Left lobe of liver (tissue), 2 donors: ENCODE results near the gene PREX1. TPM values are rescaled to one million over a fixed set of nuclear protein-coding genes. Genes with fewer than 3 reads are reported as not detected.
"Not testable (repeated sequence)": the region's sequence is repeated elsewhere in the genome, so short reads cannot be mapped to it uniquely, and the experiment has no call there.

Experiments used
- ATAC-seq: fragments of 200-7000 bp; cut with Tn5 transposase; one replicate; pipeline ENCODE4 v1.9.1; 2020; ENCODE audit warnings: mild to moderate bottlenecking, moderate library complexity
- DNase-seq: peaks from one replicate; pipeline ENCODE4 v3.0.0-alpha.2; 2020; ENCODE audit warnings: low spot score
- total RNA-seq: library from RNA; stranded (reverse); gene quantifications from one replicate; pipeline ENCODE4 v1.2.1, GENCODE V29; 2021
- donor health status: DM: no; HTN: no; CAD: no; lungs with moderate emphysema.
- donor health status: DM: no; HTN: yes; CAD: no.

Gene PREX1
- total RNA-seq, 1 donor from 2014 or later = 5.8 TPM

DNA sequence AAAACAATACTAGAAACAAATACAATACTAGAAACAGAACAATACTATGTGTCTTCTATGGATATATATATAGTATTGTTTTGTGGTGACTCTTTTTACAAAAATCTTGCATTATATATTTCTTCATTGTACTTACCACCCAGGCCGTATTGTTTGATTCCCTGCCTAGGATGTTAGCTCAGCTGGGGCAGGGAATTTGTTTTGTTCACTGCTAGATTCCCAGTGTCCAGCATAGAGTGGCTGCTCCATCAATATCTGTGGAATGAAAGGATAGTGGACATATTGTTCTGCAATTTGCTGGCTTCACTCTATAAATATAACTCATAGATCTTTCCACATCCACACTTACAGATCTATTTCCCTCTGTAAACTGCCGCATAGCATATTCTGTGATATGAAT lies 21.5 kb upstream of the PREX1 start:
- DNase-seq (no peak), ATAC-seq (no peak)

DNA sequence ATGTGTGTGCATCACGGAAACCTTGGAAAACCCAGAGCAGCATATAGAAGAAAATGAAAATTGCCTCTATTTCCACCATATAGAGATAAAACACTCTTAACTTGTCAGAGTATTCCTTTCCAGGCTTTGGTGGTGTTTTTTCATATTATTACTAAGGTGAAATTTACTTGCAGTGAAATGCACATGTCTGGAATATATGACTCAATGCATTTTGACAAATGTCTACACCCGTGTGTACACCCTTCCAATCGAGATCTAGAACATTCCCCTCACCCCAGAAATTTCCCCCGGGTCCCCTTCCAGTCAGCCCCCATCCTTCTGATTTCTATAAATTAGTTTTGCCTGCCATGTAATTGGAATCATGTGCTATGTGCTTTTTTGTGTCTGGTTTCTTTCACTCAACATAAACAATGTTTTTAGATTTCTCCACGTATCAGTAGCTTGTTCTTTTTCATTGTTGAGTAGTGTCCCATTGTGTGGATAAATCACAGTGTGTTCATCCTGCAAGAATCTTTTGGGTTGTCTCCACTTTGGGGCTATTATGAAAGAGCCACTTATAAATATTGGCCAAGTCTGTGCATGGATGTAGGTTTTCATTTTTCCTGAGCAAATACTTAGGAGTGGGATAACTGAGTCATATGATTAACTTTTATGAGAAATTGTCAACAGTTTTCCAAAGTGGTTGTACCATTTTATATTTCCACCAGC lies 19.9 kb upstream of the PREX1 start:
- no peak for ATAC-seq

DNA sequence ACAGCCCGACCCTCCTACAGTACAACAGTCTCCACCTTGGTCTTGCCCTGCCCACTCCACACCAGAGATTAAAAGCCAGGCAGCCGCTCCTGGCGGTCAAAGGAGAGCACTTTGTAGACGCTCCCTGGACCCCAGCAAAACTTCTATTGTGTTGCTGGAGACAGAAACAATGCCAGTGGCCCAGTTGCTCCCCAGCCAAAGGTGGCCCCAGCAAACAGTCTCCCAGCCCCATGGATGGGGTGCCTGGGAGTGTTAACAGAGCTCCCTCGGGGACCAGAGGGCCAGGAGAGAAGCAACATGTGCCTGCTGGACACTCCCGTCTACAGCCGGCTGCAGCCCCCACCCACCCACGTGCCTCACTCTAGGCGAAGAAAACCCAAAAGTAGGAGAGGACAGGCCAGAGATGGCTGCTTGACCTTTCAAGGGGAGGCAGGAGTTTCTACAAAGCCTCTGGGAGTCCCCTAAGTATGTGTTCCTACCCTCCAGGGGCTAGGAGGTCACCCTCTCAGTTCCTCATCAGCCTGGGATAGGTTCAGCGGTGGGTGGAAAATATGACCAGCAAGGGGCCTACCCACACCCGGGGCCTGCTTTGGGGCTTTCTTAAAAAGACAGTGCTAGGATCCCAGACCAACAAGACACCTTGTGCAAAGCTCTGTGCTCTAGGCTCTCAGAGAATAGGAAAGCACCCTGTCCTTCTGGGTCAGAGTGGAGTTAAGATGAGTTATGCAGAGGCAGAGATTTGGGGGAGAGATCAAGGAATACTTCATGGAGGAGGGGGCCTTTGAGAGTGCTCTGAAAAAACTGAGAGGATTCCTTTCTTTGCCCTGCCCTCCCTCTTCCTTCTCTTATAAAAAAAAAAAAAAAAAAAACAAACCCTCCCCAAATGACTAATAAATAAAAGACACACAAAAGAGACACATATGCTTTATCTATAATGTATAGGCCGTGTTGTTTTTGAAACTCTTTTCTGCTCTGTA lies 19.0 kb upstream of the PREX1 start:
- no peak for ATAC-seq
- no peak for DNase-seq

More for the DNA sequence above, 19.9 kb upstream of the PREX1 start:
- no peak for DNase-seq

DNA sequence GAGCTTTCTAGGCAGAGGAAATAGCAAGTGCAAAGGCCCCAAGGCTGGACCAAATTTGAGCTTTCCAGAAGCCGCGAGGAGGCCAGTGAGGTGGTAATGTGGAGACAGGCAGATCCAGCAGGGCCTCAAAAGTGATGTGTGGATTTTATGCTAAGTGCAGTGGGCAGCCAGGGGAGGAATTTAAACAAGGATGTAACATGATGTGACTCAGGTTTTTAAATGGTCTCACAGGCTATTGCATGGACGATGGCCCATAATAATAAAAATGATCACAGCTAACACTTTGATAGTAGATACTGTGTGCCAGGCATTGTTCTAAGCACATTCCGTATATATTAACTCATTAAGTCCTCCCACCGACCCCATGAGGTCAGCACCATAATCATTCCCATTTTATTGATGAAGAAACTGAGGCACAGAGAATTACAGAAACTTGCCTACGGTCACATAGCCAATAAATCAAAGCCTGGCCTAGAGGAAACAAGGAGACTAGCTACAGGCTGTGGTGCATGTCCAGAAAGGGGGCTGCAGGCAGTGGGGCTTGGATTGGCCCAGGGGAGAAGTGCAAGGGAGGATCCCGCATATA lies 18.0 kb upstream of the PREX1 start:
- DNase-seq = no peak
- ATAC-seq = no peak

DNA sequence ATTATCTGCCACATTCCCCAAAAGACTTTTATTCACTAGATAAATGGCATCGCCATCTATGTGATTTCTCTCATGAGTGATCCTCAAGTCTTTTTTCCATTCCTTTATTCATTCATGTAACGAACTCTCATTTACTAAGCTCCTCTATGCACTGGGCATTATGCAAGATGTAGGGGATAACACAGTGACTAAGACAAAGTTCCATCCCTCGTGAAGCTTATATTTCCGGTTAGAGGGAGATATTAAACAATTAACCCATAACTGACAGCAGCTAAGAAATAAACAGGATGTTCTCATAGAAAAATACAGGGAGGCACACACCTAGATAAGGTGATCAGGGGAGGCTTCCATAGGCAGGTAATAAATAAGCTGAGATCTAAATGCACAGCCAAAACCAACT lies 17.2 kb upstream of the PREX1 start:
- DNase-seq = no peak
- ATAC-seq = no peak

DNA sequence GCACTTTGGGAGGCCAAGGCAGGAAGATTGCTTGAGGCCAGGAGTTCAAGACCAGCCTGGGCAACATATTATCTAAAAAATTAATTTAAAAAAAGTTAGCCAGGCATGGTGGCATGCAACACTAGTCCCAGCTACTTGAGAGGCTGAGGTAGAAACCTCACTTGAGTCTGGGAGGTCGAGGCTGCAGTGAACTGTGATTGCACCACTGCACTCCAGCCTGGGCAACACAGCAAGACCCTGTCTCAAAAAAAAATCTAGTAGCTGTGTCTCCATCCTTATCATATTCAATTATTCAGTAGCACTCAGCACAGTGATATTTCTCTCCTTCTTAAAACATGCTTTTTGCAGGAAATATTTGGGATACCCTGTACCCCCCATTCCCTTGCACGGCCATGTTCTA lies 16.1 kb upstream of the PREX1 start:
- not testable (repeated sequence) for DNase-seq, ATAC-seq

DNA sequence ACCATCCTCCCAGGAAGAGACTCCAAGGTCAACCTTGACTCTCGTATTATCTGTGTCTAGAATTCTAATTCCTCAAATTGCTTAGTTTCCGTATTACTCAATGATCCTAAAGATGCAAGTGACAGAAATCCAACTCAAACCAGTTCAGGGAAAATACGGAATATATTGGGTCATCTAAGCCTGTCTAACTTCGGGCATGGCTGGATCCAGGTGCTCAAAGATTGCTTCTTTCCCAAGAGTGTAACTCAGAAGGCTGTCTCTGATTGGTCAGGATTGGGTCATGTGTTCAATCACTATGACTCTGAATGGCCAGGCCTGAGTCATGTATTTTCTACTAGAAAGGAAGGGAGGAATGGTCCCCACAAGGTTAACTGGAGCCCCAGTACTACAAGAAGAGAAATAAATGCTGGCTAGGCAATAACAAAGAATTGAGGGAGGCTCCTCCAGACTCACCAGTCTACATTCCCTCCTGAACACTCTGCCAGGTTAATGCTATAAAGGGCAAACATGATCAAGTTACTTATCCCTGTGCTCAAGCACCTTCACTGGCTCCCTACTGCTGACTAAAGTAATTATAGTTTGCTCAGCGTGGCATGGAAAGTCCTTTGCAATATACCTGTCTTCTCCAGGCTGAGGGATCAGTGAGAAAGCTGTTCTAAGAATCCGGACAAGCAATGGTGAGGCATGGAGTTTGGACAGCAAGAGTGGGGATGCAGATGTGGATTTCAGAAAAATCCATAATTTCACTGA lies 15.4 kb upstream of the PREX1 start:
- DNase-seq = no peak
- no peak for ATAC-seq

DNA sequence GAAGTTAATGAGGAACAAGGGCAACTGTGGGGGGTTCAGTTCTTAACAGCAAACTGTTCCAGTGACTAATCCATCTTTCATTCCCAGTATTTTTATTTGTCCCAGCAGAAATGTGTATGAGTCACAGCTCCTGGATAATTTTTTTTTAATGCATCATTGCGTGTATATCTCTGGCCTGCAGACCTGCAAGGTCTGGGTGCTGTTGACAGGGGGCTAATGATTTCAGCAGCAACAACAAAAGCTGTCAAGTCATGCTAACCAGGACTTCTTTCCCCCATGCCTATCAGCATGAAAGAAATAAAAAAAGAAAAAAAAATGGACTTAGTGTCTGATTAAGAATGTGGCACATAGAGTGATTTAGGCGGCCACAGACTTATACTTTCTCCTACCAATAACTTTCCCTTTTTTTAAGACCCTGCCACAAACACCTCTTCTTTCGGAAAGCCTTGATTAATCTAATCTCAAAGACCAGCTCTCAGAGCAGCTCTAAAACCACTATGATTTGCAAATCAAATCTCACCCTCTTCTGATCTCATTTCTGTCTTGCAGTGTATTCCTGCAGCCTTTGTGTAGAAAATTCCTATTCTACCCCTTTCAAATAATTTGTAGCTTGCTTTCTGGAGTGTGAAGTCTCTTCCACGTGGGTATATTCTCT lies 14.2 kb upstream of the PREX1 start:
- no peak for ATAC-seq
- no peak for DNase-seq

DNA sequence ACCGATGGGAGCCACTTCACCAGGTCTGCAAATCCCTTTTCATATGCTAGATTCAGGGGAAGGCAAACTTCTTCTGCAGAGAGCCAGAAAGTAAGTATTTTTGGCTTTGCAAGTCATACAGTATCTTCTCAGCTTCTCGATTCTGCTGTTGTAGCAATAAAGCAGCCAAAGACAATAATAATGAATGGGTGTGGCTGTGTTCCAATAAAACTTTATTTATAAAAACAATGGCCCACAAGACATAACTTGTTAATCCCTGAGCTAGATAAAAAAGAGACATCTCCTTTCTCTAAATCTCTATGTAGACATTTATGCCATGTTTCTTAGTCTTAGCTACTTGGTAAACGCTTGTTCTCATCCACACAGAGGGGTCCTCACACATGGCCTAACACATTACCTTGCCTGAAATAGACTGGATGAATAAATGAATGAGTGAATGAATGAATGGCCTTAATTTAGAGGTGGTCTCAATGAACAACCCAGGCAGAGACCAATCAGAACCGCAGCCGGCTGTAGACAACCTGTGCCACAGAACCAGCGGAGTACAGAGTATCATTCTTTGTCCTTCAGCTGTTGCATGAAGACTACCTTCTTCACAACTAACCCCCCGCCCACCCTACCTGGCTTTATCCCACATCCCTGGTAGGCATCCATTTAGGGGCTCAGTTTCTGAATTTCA lies 13.5 kb upstream of the PREX1 start:
- no peak for ATAC-seq
- DNase-seq = no peak

DNA sequence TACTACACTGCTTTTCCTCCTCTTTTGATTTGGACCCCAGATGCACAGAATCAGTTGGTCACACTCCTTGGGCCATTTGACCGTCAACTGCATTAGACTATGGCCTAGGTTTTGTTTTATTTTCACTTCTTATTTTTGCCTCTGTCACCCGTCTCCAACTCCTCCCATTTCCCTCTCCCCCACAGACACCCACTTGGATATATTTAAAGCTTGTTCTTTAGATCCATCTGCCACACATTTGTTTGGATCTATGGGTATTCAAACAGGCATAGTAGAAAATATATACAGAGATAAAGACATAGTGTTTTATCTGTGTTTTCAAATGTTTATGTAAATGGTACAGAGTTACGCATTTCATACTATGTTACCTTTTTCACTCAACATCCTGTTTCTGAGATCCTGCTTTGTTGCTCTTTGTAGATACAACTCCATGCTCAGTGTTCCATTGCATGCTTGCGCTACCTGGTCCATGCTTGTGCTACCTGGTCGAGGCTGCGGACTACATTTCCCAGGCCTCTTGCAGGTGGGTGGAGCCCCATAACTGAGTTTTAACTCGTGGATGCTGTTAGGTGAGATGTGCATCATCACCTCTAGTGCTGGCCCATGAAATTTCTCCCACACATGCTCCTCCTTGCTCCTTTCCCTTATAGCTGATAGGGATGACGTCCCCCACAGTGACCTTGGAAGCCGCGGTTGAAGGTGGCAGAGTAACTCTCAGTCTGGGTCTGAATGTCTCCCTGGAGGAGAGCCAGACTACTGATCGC lies 11.5 kb upstream of the PREX1 start:
- ATAC-seq = no peak

DNA sequence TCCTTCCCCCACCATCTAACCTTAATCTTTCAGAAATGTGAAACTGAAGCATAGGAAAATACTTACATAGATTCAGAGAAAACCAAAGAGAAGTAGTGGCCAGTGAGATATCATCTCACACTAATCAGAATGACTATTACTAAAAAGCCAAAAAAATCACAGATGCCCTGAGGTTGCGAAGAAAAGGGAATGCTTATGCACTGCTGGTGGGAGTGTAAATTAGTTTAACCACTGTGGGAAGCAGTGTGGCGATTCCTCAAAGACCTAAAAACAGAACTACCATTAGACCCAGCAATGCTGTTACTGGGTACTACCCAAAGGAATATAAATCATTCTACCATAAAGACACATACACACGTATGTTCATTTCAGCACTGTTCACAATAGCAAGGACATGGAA lies 9.2 kb upstream of the PREX1 start:
- DNase-seq (no peak), ATAC-seq (no peak)

More for the DNA sequence above, 11.5 kb upstream of the PREX1 start:
- no peak for DNase-seq

DNA sequence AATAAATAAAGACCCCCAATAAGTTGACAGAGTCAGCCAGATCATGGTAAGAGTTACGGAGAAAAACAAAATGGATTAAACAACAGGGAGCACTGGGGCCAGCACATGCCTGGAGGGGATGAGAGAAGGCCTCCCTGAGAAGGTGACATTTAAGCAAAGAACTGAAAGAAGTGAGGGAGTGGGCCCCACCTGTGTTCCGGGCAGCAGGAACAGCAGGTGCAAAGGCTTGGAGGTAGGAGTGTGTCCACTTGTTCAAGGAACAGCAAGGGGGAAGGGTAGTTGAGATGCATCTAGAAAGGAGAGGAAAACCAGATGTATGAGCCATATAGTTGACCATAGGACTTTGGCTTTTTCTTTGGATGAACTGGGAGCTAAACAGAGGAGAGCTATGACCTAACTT lies 7.6 kb upstream of the PREX1 start:
- ATAC-seq = no peak
- no peak for DNase-seq

DNA sequence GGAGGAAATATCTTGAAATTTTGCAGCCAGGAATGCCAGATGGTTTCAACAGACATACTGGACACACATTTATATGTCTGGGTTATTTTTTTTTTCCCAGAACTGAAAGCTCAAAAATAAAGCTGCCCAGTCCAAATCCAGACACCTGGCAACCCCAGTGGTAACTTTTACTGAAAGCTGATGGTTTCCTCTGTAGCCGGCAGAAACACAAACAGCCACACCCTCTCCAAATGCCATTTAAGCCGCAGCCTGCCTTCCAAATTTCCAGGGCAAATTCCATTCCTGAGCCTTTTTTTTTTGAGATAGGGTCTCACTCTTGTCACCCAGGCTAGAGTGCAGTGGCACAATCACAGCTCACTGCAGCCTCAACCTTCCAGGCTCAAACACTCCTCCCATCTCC lies 6.5 kb upstream of the PREX1 start:
- ATAC-seq (no peak), DNase-seq (no peak)

DNA sequence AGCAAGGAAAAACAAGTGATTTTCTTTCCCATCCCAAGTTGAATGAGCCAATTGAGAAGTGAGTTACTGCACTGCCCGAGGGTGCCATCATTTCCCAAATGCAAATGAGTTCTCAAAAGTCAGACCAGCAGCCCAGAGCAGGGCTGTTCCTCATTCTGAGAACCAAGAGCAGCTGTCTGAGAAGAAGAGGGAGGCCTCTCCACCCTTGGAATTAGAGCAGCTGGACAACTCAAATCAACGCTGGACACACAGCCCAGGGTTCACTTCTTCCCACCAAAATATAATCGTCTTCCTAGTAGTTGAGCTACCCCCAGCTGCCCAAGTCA lies 4.6 kb upstream of the PREX1 start:
- ATAC-seq (no peak), DNase-seq (no peak)

DNA sequence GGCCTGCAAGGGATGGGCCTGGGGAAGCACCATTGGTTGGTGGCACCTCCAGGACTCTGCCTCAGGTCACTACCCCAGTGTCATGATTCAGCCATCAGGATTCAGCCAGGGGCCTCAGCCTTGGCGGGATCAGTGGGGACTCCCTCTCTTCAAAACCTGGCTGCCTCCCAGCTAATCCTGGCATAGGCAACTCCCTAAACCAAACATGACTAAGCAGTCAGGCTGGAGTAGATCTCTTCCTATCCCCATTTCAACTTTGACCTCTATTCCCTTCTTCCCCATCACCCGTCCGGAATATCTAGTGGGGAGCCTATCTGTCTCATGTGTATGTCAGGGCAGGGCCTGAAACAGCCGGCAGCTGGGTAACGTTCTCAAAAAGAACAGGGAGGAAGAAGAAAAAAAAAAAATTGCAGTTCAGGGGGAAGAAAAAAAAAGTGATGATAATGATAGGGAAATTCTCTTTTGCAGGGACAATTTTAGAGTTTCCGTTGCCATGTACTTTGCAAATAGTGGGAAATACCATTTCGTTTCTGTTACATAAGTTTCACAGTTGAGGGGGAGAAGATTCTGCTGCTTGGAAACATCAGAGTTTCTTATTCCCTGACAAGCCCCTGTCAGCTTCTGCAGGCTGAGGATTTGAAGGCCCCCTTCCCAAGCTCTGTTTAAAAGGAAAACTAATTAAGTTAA lies 4.1 kb upstream of the PREX1 start:
- no peak for DNase-seq
- ATAC-seq = peak; percentile 35

DNA sequence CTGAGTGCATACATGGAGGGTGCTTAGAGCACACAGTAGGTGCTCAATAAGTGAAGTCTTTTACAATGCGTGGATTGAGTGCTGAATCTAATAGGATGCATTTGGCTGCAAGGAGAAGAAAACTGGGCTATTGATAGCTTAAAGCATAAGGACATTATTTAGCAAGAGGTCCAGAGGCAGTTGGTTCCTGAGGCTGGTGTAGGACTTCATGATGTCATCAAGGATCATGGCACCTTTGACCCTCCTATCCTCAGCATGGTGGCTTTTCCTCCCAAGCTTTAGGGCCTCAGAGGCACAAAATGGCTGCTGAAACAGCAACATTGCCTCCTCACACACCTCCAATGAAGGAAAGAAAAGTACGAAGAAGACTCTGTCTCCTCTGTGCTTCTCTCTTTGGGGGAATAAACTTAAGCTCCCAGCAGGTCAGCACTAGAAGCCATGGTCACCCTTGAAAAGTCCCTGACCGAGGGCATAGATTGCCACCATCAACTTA lies 3.1 kb upstream of the PREX1 start:
- no peak for ATAC-seq
- no peak for DNase-seq

DNA sequence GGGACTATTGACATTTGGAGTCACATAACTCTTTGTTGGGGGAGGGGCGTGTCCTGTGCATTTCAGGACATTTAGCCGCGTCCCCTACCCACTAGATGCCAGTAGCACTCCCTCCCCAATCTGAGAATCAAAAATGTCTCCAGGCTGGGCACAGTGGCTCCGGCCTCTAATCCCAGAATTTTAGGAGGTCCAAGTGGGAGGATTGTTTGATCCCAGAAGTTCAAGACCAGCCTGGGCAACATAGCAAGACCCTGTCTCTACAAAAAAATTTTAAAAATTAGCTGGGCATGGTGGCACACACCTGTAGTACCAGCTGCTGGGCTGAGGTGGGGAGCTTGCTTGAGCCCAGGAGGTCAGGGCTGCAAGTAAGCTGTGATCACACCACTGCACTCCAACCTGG lies 2.1 kb upstream of the PREX1 start:
- ATAC-seq = no peak

DNA sequence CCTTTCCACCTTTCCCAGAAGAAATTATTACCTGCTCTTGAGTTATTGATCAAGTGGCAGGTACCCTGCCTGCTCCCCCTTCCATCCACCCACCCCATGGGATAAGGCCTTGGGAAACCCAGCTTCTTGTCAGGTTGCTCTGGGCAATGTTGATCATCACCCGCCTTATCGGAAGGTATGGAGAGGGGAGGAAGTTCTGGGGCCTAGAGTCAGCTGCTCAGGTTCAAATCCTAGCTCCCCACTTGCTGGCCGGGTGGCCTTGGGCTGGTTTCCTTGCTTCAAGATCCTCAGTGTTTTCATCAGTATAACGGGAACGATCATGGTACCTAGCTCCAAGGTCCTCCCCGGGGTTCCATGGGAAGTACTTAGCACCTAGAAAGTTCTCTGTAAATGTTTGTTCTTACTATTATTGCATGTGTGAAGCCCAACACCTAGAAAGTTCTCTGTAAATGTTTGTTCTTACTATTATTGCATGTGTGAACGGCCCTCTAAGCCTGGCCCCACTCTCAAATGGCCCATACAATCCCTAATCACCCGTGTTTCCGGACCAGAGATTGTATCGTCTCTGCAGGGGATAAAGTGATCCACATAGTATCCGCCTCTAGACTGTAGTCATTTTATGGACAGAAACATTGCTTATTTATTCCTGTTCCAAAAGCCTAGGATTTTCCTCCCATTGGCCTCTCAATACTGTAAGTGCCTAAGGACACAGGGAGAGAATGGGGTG lies 1.1 kb upstream of the PREX1 start:
- ATAC-seq (no peak), DNase-seq (no peak)

More for the DNA sequence above, 2.1 kb upstream of the PREX1 start:
- no peak for DNase-seq
